OCI-LY7 (cell line): ENCODE data around the gene HMGXB4. TPM values are rescaled to one million over a fixed set of nuclear protein-coding genes. Genes with fewer than 3 reads are reported as not detected.

ENCODE experiments used
- BruUV-seq: library from RNA; stranded (reverse); fragments of 400-500 nt; replicated peaks from 2 replicates; lab custom pipeline; 2021; lab: Mats Ljungman, UMichigan
- CTCF ChIA-PET: fragments of 300-600 bp; sonication (Branson Sonifier 250); formaldehyde crosslinking; loops from one replicate; lab custom pipeline; 2022; ENCODE audit warnings: antibody characterized with exemption; ENCODE audit not compliant: unreplicated experiment; lab: Charles Lee
- POLR2A ChIA-PET: fragments of 300-600 bp; sonication (Branson Sonifier 250); formaldehyde crosslinking; loops from one replicate; lab custom pipeline; 2022; ENCODE audit warnings: antibody characterized with exemption; lab: Charles Lee
- DNase-seq: peaks from one replicate; pipeline ENCODE4 v3.0.0-alpha.2; 2015; ENCODE audit warnings: low spot score
- H2AFZ ChIP-seq: fragments of 200-600 bp; sonication (generic), shearing (Covaris generic); 2 replicates; pipeline ENCODE4 v1.6.1; 2014; ENCODE audit warnings: mild to moderate bottlenecking, antibody characterized with exemption, low read length, moderate library complexity
- H3K27ac ChIP-seq: fragments of 200-600 bp; sonication (generic); 2 replicates; pipeline ENCODE4 v1.5.1; 2014; ENCODE audit warnings: mixed run types, low read depth, mild to moderate bottlenecking, moderate library complexity, low read length, inconsistent platforms; ENCODE audit not compliant: poor library complexity, severe bottlenecking
- H3K36me3 ChIP-seq: fragments of 200-600 bp; sonication (generic); 2 replicates; pipeline ENCODE4 v1.6.1; 2014; ENCODE audit warnings: mild to moderate bottlenecking, antibody characterized with exemption, low read length, moderate library complexity, mixed read lengths; ENCODE audit not compliant: insufficient read depth
- H3K4me1 ChIP-seq: fragments of 200-600 bp; sonication (generic); 2 replicates; pipeline ENCODE4 v1.5.1; 2014; ENCODE audit warnings: mild to moderate bottlenecking, low read length; ENCODE audit not compliant: insufficient read depth, poor library complexity, severe bottlenecking
- H3K4me2 ChIP-seq: fragments of 200-600 bp; sonication (generic); 2 replicates; pipeline ENCODE4 v1.6.1; 2014; ENCODE audit warnings: mild to moderate bottlenecking, low read length
- H3K4me3 ChIP-seq: fragments of 200-600 bp; sonication (generic); 2 replicates; pipeline ENCODE4 v1.5.1; 2014; ENCODE audit warnings: mild to moderate bottlenecking, low read depth, low read length; ENCODE audit not compliant: poor library complexity, severe bottlenecking
- H3K79me2 ChIP-seq: fragments of 200-600 bp; sonication (generic); 2 replicates; pipeline ENCODE4 v1.6.1; 2016; ENCODE audit warnings: low read depth, mild to moderate bottlenecking, low read length, moderate library complexity, mixed read lengths; ENCODE audit not compliant: insufficient read depth
- H3K9me2 ChIP-seq: fragments of 200-600 bp; sonication (generic); 2 replicates; pipeline ENCODE4 v1.6.1; 2016; ENCODE audit warnings: mild to moderate bottlenecking, low read length, mixed read lengths; ENCODE audit not compliant: insufficient read depth
- H3K9me3 ChIP-seq: fragments of 200-600 bp; sonication (generic); 2 replicates; pipeline ENCODE4 v1.6.1; 2014; ENCODE audit warnings: mild to moderate bottlenecking, mixed run types, low read length, mixed read lengths
- H4K20me1 ChIP-seq: fragments of 200-600 bp; sonication (generic); 2 replicates; pipeline ENCODE4 v1.6.1; 2014; ENCODE audit warnings: mild to moderate bottlenecking, antibody characterized with exemption, low read length, moderate library complexity, mixed read lengths; ENCODE audit not compliant: insufficient read depth
- EZH2phosphoT487 ChIP-seq: fragments of 200-600 bp; sonication (generic); IDR thresholded peaks from 2 replicates; pipeline ENCODE4 v1.6.1; 2018; ENCODE audit warnings: low read depth, borderline replicate concordance, mild to moderate bottlenecking, mixed run types, antibody characterized with exemption, low read length, moderate library complexity, mixed read lengths
- intact Hi-C: fragments of 100-400 bp; cut with micrococcal nuclease; formaldehyde crosslinking; loops from one replicate; pipeline ENCODE4 v1.10.0; 2022; ENCODE audit not compliant: unreplicated experiment
- total RNA-seq, 2 experiments: library from RNA; depleted of rRNA in 1 of 2; stranded (reverse); fragments of >200 nt in 1 of 2; shearing (Covaris generic) in 1 of 2; gene quantifications; 2 replicates each; pipeline ENCODE4 v1.2.3, GENCODE V29; 2014 to 2022
- TF ChIP-seq, protein P1 (sequence below): fragments of 200-600 bp; sonication (generic); conservative IDR thresholded peaks from 2 replicates; pipeline ENCODE4 v1.5.1; 2014; ENCODE audit warnings: mild to moderate bottlenecking, antibody characterized with exemption, low read length, moderate library complexity, mixed read lengths

Gene HMGXB4
- total RNA-seq, 2 experiments from 2014 or later, result 25.2 to 46.9 TPM

DNA sequence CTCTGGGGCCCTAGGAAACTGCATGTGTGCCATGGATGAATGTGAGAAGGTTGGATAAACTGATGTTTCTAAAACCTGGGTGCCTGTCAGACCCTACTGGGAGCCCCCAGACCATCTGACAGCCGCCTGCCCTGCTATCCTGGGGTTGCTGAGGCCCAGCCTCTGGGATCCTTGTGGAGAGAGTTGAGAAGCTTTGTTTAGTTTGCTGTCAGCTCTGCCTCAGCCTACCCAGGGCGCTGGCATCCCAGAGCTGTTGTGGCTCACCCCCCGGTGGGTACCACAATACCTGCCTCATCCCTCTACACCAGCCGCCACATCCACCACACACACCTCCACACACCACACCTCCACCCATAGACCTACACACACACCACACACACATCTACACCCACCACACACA is 85.1 kb downstream of the HMGXB4 start:
- no peak for DNase-seq
- H4K20me1 ChIP-seq, result no peaks in the 10 kb centered on the region
- H3K4me3 ChIP-seq, result no peak overlapping the region
- peak overlapping the region; percentile 22 for H3K27ac ChIP-seq
- no TSS peak for BruUV-seq
- ChIA-PET CTCF (interaction anchor here (0.9 kb wide), 1 partner anchor 43 kb away, joined by 3 read pairs; the partner anchor contains the start of gene TOM1), POLR2A (no interaction called here)
- H3K36me3 ChIP-seq, result peaks cover 22% of the 10 kb centered on the region
- H2AFZ ChIP-seq, result no peak overlapping the region
- peaks cover 10% of the 10 kb centered on the region; the same call in 1 of the 2 replicates for H3K9me3 ChIP-seq
- peaks cover 40% of the 10 kb centered on the region for H3K4me1 ChIP-seq
- intact Hi-C loops, result loop anchor here (5.0 kb wide), 1 partner anchor 35 kb away; no protein-coding TSS in a partner anchor
- H3K9me2 ChIP-seq, result no peaks in the 10 kb centered on the region
- no peak for TF ChIP-seq EZH2phosphoT487
- TF ChIP-seq, protein P1, sequence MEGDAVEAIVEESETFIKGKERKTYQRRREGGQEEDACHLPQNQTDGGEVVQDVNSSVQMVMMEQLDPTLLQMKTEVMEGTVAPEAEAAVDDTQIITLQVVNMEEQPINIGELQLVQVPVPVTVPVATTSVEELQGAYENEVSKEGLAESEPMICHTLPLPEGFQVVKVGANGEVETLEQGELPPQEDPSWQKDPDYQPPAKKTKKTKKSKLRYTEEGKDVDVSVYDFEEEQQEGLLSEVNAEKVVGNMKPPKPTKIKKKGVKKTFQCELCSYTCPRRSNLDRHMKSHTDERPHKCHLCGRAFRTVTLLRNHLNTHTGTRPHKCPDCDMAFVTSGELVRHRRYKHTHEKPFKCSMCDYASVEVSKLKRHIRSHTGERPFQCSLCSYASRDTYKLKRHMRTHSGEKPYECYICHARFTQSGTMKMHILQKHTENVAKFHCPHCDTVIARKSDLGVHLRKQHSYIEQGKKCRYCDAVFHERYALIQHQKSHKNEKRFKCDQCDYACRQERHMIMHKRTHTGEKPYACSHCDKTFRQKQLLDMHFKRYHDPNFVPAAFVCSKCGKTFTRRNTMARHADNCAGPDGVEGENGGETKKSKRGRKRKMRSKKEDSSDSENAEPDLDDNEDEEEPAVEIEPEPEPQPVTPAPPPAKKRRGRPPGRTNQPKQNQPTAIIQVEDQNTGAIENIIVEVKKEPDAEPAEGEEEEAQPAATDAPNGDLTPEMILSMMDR, result no peak
- H3K79me2 ChIP-seq, result no peaks in the 10 kb centered on the region
- no peak overlapping the region for H3K4me2 ChIP-seq

DNA sequence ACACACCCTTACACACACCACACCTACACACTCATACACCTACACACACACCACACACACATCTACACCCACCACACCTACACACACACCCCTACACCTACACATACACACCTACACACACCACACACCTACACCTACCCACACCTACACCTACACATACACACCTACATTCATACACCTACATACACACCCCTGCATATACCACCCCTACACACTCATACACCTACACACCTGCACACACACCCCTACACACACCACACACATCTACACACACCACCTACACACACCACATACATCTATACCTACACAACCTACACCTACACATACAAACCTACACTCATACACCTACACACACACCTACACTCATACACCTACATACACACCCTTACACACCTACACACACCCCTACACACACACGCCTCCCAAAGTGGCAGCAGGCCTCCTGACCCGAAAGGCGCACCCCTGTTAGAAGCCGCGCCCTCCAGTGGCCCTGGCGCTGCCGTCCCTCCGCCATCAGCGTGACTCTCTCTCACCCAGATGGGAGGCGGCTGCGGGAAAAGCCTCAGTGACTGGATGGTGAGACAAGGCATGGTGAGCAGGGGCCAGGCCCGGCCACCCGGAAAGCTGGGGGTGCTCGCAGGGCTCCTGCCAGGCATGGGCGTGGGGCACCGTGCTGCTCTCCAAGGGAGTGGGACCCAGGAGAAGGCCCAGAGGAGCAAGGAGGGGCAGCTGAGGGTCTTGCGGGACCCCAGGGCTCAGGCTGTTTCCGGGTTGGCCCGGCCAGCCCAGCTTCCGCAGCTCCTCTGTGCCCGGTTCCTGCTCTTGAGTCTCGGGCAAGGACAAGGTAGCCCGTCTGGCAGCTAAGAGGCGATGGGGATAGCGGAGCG is 86.6 kb downstream of the HMGXB4 start:
- peaks cover 22% of the 10 kb centered on the region for H3K36me3 ChIP-seq
- peaks cover 10% of the 10 kb centered on the region; the same call in 1 of the 2 replicates for H3K9me3 ChIP-seq
- H3K4me2 ChIP-seq, result no peak overlapping the region
- no peak for DNase-seq
- no peaks in the 10 kb centered on the region for H3K9me2 ChIP-seq
- TF ChIP-seq EZH2phosphoT487, result no peak
- TF ChIP-seq, protein P1, result no peak
- no peaks in the 10 kb centered on the region for H4K20me1 ChIP-seq
- H3K79me2 ChIP-seq, result no peaks in the 10 kb centered on the region
- peak overlapping the region; percentile 60 for H3K27ac ChIP-seq
- H2AFZ ChIP-seq, result no peak overlapping the region
- POLR2A ChIA-PET, result interaction anchor here (1.0 kb wide), 1 partner anchor 15 kb away, joined by 3 read pairs; no protein-coding TSS in a partner anchor
- BruUV-seq, result no TSS peak
- no peak overlapping the region for H3K4me3 ChIP-seq
- CTCF ChIA-PET, result interaction anchor here (1.3 kb wide), 1 partner anchor 66 kb away, joined by 5 read pairs; no protein-coding TSS in a partner anchor
- peaks cover 42% of the 10 kb centered on the region for H3K4me1 ChIP-seq
- intact Hi-C loops, result loop anchor here (5.0 kb wide), 1 partner anchor 37 kb away; no protein-coding TSS in a partner anchor
